GM12892 (cell line): ENCODE data around the gene ECHDC3.

Experiments used
- POLR2A ChIP-seq: IDR thresholded peaks from 2 replicates; pipeline ENCODE4 v1.6.1; 2011; ENCODE audit warnings: low read depth, low read length, control low read depth
- POLR2AphosphoS5 ChIP-seq: IDR thresholded peaks from 2 replicates; pipeline ENCODE4 v1.6.1; 2011; ENCODE audit warnings: low read depth, low read length, control low read depth

DNA sequence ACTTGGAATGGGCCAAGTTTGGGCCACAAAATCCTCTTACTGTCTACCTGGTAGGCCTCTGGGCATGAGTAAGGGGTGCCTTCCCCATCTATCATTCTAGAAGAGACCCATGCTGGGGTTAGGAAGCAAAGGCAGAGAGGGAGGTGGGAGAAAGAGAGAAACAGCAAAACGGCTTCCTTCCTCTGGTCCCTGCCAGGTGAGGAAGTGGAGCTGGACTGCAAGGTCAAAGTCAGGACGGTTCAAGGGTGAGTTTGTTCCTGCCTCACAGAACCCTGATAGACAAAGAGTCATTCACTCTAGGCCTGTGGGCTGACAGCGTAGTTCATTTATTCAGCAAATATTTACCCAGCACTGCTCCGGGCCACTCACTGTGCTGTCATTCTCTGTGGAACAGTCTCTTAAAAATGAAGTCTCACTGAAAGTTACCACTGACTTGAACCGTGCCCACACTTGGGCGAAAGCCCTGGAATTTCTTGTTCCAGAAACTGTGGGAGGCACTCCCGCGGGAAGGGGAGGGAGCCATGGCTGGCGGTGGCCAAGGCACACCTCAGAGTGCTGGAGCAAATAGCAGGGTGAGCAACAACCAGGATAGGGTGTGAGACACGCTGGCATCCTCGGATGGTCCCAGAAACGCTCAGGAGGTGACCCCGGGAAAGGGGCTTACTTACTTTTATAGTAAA lies 26.2 kb upstream of the ECHDC3 start:
- TF ChIP-seq POLR2A (no peak), POLR2AphosphoS5 (no peak)
